AG09319 (cell line): ENCODE measurements around the gene HCRTR2.
"Not testable (repeated sequence)": the region's sequence is repeated elsewhere in the genome, so short reads cannot be mapped to it uniquely, and the experiment has no call there.

Source experiments
- DNase-seq: peaks from one replicate; pipeline ENCODE4 v3.0.0-alpha.2; 2010; ENCODE audit warnings: low read depth; ENCODE audit errors: extremely low read depth
- CTCF ChIP-seq: IDR thresholded peaks from 2 replicates; pipeline ENCODE4 v1.5.1; 2011; ENCODE audit warnings: low read depth, mild to moderate bottlenecking, inconsistent platforms, low read length, moderate library complexity

HCRTR2 gene

GRCh38 chr6:55227862-55228261 lies 53.5 kb downstream of the HCRTR2 start:
- no peak for TF ChIP-seq CTCF
- no peak for DNase-seq

- no peak for TF ChIP-seq CTCF
- no peak for DNase-seq
Observed at GRCh38 chr6:55239099-55239498, 64.8 kb downstream of the HCRTR2 start.

- DNase-seq = not testable (repeated sequence)
- peak; percentile 51 for TF ChIP-seq CTCF
Observed at GRCh38 chr6:55240975-55241605, 66.8 kb downstream of the HCRTR2 start.

GRCh38 chr6:55250400-55250799 lies 76.1 kb downstream of the HCRTR2 start:
- DNase-seq = no peak
- TF ChIP-seq CTCF = no peak

GRCh38 chr6:55255113-55255512 lies 80.8 kb downstream of the HCRTR2 start:
- TF ChIP-seq CTCF = no peak

GRCh38 chr6:55260181-55260580 lies 85.9 kb downstream of the HCRTR2 start:
- DNase-seq = no peak
- TF ChIP-seq CTCF = no peak

More at GRCh38 chr6:55255113-55255512, 80.8 kb downstream of the HCRTR2 start:
- no peak for DNase-seq

- TF ChIP-seq CTCF = no peak
- no peak for DNase-seq
Observed at GRCh38 chr6:55265409-55266114, 91.2 kb downstream of the HCRTR2 start.
